Activated CD4-positive, alpha-beta T cell treated with anti-CD3 and anti-CD28 coated beads for 48 hours (primary cell): Measurements from ENCODE around the gene PSMA4.
A peak's percentile ranks its signal among the peaks of the same experiment; 100 is the strongest.
"Not testable (repeated sequence)": the region's sequence is repeated elsewhere in the genome, so short reads cannot be mapped to it uniquely, and the experiment has no call there.

ENCODE experiments used
- DNase-seq: peaks from one replicate; pipeline ENCODE4 v3.0.0-alpha.2; 2020

Gene PSMA4

GRCh38 chr15:78540141-78540870, at the start of gene PSMA4:
Gene PSMA4 (plus strand): TSS chr15:78540444. CDS start chr15:78541928, 1,484 bp downstream.
- DNase-seq, result peak; percentile 96

GRCh38 chr15:78492872-78493271, 47.4 kb upstream of the PSMA4 start:
- DNase-seq, result no peak

- no peak for DNase-seq
These were observed 38.4 kb upstream of the PSMA4 start for GRCh38 chr15:78501857-78502256.

- no peak for DNase-seq
These were observed 37.6 kb upstream of the PSMA4 start for GRCh38 chr15:78502641-78503040.

- peak; percentile 87 for DNase-seq
These were observed 33.0 kb upstream of the PSMA4 start, which contains the start of gene HYKK for GRCh38 chr15:78506971-78507830. Gene HYKK (plus strand): TSS chr15:78507577. CDS start chr15:78513089, 5,512 bp downstream.

- DNase-seq, result no peak
These were observed 32.4 kb upstream of the PSMA4 start for GRCh38 chr15:78507831-78508160.

- no peak for DNase-seq
These were observed 32.0 kb upstream of the PSMA4 start for GRCh38 chr15:78508272-78508671.

GRCh38 chr15:78509726-78510312, 30.4 kb upstream of the PSMA4 start:
- no peak for DNase-seq

GRCh38 chr15:78520035-78520434, 20.2 kb upstream of the PSMA4 start:
- DNase-seq, result not testable (repeated sequence)

- DNase-seq, result no peak
These were observed 16.0 kb upstream of the PSMA4 start for GRCh38 chr15:78524230-78524629.

- DNase-seq, result no peak
These were observed 12.9 kb upstream of the PSMA4 start for GRCh38 chr15:78527325-78527724.

GRCh38 chr15:78533331-78533730, 6.9 kb upstream of the PSMA4 start:
- no peak for DNase-seq

GRCh38 chr15:78536134-78536533, 4.1 kb upstream of the PSMA4 start:
- DNase-seq, result no peak

- DNase-seq, result no peak
These were observed 2.9 kb upstream of the PSMA4 start for GRCh38 chr15:78537266-78537905.

GRCh38 chr15:78538358-78538757, 1.9 kb upstream of the PSMA4 start:
- DNase-seq, result no peak

- peak; percentile 16 for DNase-seq
These were observed 642 bp upstream of the PSMA4 start for GRCh38 chr15:78539464-78540140.

- DNase-seq, result peak; percentile 37
These were observed 863 bp downstream of the PSMA4 start for GRCh38 chr15:78540871-78541743.

- no peak for DNase-seq
These were observed 1.4 kb downstream of the PSMA4 start for GRCh38 chr15:78541744-78542034.

GRCh38 chr15:78542647-78543046, 2.4 kb downstream of the PSMA4 start:
- DNase-seq, result no peak

- DNase-seq, result no peak
These were observed 9.9 kb downstream of the PSMA4 start for GRCh38 chr15:78550194-78550593.

GRCh38 chr15:78550815-78551214, 10.6 kb downstream of the PSMA4 start:
- no peak for DNase-seq

- DNase-seq, result no peak
These were observed 11.7 kb downstream of the PSMA4 start for GRCh38 chr15:78551902-78552301.
